GM12872 (cell line): ENCODE data around the gene TIMM17A.

Experiments
- TF ChIP-seq, protein P1 (sequence below): IDR thresholded peaks from 3 replicates; pipeline ENCODE4 v1.5.1; 2011; ENCODE audit warnings: low read depth, mild to moderate bottlenecking, low read length, moderate library complexity; ENCODE audit not compliant: insufficient read depth

Gene TIMM17A

DNA sequence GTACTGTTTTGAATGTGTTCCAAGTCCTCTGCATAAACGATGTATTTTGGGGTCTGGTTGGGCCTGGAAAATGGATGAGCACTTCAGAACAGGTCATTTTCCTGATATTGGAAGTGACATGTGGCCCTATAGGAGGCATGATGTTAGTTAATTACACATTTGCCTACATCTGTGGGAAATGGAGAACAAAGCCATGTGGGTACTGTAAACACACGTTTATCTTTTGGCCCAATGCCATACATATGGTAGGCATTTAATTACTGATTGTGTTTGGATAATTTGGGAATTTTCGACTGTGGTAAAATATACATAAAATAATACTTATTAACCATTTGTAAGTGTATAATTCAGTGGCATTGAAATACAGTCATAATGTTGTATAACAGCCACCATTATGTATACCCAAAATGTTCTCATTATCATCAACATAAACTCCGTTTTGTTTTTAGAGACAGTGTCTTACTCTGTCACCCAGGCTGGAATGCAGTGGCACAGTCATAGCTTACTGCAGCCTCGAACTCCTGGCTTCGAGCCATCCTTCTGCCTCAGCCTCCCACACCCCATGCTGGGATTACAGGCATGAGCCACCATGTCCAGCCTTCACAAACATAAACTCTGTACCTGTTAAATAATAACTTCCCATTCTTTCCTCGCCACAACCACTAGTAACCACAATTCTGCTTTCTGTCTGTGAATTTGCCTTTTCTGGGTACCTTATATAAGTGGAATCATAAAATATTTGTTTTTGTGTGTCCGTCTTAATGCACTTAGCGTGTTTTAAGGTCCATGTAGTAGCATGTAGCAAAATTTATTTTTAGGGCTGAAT is 15.2 kb downstream of the TIMM17A start:
- TF ChIP-seq, protein P1, sequence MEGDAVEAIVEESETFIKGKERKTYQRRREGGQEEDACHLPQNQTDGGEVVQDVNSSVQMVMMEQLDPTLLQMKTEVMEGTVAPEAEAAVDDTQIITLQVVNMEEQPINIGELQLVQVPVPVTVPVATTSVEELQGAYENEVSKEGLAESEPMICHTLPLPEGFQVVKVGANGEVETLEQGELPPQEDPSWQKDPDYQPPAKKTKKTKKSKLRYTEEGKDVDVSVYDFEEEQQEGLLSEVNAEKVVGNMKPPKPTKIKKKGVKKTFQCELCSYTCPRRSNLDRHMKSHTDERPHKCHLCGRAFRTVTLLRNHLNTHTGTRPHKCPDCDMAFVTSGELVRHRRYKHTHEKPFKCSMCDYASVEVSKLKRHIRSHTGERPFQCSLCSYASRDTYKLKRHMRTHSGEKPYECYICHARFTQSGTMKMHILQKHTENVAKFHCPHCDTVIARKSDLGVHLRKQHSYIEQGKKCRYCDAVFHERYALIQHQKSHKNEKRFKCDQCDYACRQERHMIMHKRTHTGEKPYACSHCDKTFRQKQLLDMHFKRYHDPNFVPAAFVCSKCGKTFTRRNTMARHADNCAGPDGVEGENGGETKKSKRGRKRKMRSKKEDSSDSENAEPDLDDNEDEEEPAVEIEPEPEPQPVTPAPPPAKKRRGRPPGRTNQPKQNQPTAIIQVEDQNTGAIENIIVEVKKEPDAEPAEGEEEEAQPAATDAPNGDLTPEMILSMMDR = no peak

DNA sequence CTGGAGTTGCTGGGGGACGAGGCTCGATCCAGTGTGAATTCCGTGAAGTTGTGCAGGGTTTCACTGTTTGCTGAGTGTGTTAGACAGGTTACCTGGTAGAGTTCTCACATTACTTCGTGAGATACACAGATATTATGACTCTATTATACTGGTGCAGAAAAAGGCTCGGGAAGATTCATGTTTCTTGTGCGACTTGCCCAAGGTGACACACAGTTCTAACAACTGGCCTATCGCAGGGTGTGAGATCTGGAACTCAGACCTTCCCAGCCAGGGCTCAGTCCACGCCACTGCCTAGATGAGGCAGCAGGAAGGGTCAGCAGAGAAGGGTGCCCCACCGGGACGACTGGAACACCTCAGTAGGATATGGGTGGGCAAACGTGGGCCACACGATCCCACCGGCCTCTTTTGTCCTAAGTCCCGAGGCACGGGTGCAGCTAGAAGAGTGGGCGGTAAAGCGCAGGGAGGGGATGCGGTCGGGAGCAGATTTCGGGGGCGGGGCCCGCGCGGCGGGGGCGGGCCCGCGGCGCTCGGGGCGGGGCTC is 26.8 kb downstream of the TIMM17A start:
- TF ChIP-seq, protein P1 = no peak

DNA sequence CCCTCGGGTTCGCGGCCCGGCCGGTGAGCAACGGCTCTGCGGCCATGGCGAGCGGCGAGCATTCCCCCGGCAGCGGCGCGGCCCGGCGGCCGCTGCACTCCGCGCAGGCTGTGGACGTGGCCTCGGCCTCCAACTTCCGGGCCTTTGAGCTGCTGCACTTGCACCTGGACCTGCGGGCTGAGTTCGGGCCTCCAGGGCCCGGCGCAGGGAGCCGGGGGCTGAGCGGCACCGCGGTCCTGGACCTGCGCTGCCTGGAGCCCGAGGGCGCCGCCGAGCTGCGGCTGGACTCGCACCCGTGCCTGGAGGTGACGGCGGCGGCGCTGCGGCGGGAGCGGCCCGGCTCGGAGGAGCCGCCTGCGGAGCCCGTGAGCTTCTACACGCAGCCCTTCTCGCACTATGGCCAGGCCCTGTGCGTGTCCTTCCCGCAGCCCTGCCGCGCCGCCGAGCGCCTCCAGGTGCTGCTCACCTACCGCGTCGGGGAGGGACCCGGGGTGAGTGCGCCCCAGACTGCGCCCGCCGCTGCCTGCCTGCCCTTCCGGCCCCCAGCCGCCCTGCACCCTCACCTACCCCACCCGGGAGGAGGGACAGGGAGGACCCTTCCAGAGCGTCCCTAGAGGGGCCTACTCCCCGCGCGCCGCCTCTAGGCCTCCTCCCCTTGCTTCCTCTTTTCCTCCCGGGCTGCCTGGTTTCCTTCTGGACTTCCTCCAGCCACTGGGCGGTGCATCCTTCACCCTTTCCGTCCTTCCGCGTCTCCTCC is 27.5 kb downstream of the TIMM17A start, which contains the start of gene RNPEP:
TSS of gene RNPEP (plus strand) at position 26 of the 757 bp plus-strand sequence. CDS start at position 45, 19 bp downstream.
- TF ChIP-seq, protein P1 = peak; percentile 21; the same call in 1 of the 3 replicates

DNA sequence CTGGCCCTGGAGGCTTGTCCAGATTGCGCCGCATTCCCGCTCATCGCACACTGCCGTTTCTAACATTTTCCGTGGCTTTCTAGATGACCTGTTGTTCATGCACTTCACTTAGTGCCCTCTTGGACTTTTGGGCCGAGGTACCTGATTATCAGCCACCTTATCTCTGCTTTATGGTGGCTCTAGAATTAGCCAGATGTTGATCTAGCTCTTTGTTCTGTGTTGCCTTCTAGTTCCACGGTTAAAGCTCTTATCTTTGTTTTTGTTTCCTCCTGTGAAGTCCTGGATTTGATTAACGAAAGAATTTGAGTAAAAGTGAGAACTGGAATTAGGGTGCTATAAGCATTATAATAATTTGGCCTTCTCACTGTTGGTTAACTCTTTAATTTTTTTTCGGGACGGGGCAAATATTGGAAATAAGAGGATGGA is 28.1 kb downstream of the TIMM17A start:
- TF ChIP-seq, protein P1 = no peak

DNA sequence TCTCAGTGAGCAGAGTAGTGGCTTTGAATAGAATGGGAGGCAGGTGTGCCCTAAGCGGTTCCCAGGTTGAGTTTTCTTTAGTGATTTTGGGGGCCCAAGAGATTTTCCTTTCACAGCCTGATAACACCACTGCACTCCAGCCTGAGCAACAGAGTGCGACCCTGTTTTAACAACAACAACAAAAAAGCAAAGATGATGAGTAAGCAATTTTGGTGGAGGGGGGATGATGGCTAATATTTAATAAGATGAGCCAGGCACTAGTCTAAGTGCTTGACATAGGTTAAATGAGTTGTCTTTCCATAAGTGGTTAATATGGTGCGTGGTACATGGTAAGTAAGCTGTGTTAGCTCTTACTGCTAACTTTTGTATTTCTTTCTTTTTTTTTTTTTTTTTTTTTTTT is 29.1 kb downstream of the TIMM17A start:
- TF ChIP-seq, protein P1 = no peak

DNA sequence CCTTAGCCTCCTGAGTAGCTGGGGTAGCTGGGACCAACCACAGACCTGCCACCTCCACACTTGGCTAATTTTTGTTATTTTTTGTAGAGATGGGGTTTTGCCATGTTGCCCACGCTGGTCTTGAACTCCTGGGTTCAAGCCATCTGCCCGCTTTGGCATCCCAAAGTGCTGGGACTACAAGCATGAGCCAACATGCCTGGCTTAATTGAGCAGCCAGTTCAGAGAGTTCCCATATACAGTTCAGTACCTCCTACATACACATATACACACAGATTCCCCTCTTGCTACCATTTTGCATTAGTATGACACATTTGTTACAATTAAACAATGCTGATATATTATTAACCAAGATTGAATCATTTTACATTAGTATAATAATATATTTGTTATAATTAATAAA is 30.1 kb downstream of the TIMM17A start:
- TF ChIP-seq, protein P1 = no peak

DNA sequence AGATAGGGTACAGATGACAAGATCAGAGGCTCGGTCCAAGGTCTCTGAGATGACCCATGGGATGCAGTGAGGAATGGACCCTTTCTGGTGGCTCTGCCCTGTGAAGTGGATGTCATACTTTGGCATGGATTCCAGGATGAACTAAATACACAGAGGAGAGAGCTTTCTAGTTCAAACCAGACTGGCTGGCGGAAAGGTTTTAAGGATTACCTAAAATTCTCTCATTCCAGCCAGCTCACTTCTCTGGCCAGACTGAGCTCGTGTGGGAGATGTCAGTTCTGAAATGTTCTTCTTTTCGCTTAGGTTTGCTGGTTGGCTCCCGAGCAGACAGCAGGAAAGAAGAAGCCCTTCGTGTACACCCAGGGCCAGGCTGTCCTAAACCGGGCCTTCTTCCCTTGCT is 33.3 kb downstream of the TIMM17A start:
- TF ChIP-seq, protein P1 = no peak
